Duodenal mucosa (tissue), 2 donors: ENCODE results near the gene TNFSF18.
"Not testable (repeated sequence)": the region's sequence is repeated elsewhere in the genome, so short reads cannot be mapped to it uniquely, and the experiment has no call there.

ENCODE experiments used
- H3K27ac ChIP-seq: one replicate; pipeline ENCODE4 v1.7.0; 2013; ENCODE audit warnings: low read depth, low read length
- H3K27me3 ChIP-seq, 2 donors: one replicate each; pipeline ENCODE4 v1.7.0; 2013; ENCODE audit warnings: low read length in 2 of 2, control low read depth in 1 of 2; ENCODE audit not compliant: insufficient read depth in 2 of 2, control insufficient read depth in 1 of 2
- H3K36me3 ChIP-seq, 2 donors: one replicate each; pipeline ENCODE4 v1.7.0; 2013; ENCODE audit warnings: low read length in 2 of 2, control low read depth in 1 of 2; ENCODE audit not compliant: insufficient read depth in 2 of 2, control insufficient read depth in 1 of 2
- H3K4me1 ChIP-seq, 2 donors: one replicate each; pipeline ENCODE4 v1.7.0; 2013; ENCODE audit warnings: low read length in 2 of 2, control low read depth in 1 of 2; ENCODE audit not compliant: insufficient read depth in 2 of 2, control insufficient read depth in 1 of 2
- H3K4me3 ChIP-seq, 2 donors: one replicate each; pipeline ENCODE4 v1.7.0; 2013; ENCODE audit warnings: low read length in 2 of 2, low read depth in 1 of 2
- H3K9ac ChIP-seq, 2 donors: one replicate each; pipeline ENCODE4 v1.7.0; 2013; ENCODE audit warnings: low read length in 2 of 2, low read depth in 1 of 2
- H3K9me3 ChIP-seq, 2 donors: one replicate each; pipeline ENCODE4 v1.7.0; 2013; ENCODE audit warnings: low read length in 2 of 2, control low read depth in 1 of 2; ENCODE audit not compliant: control insufficient read depth in 1 of 2

Gene TNFSF18

DNA sequence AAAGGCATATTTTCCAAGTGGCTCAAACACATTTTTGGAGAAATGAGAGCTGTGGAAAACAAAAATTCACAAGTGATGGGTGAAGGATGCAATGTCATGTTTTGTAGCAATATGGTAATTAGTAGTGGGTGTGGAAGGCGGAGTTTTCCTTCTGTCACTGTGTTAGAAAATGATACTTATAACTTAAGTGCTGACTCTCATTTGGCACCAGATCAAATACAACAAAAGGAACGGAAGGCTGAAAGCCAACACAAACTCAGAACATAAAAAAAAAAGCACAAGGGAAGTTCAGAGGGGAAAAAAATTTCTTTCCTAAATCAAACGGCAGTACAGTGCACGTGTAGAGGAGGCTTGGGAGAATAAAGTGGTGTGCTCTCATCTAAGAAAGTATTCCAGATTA lies at the start of gene TNFSF18:
Gene TNFSF18 (minus strand): TSS at position 77 of the 400 bp plus-strand sequence. CDS start 45 bp downstream, at position 32.
- Histone ChIP-seq H3K4me3 (no peak within 1 kb of the TSS), H3K9me3 (no peaks in the 10 kb centered on the region), H3K4me1 (no peaks in the 10 kb centered on the region), H3K27me3 (no peaks in the 10 kb centered on the region), H3K36me3 (no peaks in the 10 kb centered on the region), H3K27ac (no peak within 1 kb of the TSS), H3K9ac (no peak within 1 kb of the TSS)

DNA sequence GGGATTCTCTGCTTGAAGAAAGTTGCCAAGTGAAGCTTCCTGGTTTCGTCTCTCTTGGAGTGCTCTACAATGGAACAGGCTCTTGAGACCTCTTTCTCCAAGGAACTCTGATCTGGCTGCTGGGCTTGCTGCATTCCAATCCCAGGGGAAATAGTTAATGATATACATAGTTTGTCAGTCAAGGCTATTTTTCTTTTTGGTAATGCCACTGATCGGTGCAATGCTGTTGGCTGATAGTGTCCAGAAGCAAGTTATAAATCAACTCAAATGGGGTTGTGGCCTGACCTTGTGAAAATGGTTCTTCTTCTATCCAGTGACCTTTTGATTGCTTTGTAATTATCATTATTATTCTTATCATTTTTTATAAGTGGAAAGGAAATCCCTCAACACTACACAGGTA lies 48.4 kb upstream of the TNFSF18 start:
- H3K4me3 ChIP-seq: no peak overlapping the region
- H3K27ac ChIP-seq: no peak overlapping the region
- H3K9me3 ChIP-seq: peaks cover 12 to 14% of the 10 kb centered on the region in 2 donors
- no peaks in the 10 kb centered on the region for H3K4me1 ChIP-seq
- no peak overlapping the region for H3K9ac ChIP-seq
- no peaks in the 10 kb centered on the region for H3K27me3 ChIP-seq
- H3K36me3 ChIP-seq: no peaks in the 10 kb centered on the region

DNA sequence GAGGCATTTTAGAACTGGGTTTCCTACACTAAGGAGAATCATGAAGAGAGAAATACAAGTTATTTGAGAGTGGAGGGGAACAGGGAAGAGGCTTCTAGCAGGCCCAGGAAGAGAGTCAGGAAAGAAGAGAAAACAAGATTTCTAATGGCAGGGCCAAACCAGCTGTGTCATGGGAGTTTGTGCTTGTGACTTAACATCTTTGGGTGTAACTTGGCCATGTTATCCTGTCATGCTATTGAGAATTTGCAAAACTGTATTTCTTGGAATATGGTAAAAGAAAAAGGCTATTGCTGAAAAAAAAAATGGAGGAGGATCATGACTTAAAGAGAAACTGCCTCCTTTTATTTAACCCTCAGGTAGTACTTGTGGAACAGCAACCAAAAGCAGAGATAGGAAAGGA lies 47.4 kb upstream of the TNFSF18 start:
- no peaks in the 10 kb centered on the region for H3K36me3 ChIP-seq
- H3K4me3 ChIP-seq: no peak overlapping the region
- H3K4me1 ChIP-seq: no peaks in the 10 kb centered on the region
- peaks cover 5 to 6% of the 10 kb centered on the region in 2 donors for H3K9me3 ChIP-seq
- H3K27me3 ChIP-seq: no peaks in the 10 kb centered on the region
- no peak overlapping the region for H3K27ac ChIP-seq
- no peak overlapping the region for H3K9ac ChIP-seq

- Histone ChIP-seq H3K36me3 (no peaks in the 10 kb centered on the region), H3K4me1 (no peaks in the 10 kb centered on the region), H3K9ac (no peak overlapping the region), H3K9me3 (no peaks in the 10 kb centered on the region), H3K27me3 (no peaks in the 10 kb centered on the region), H3K27ac (no peak overlapping the region), H3K4me3 (no peak overlapping the region)
Observed at GRCh38 chr1:173097001-173097400, 46.3 kb upstream of the TNFSF18 start.

DNA sequence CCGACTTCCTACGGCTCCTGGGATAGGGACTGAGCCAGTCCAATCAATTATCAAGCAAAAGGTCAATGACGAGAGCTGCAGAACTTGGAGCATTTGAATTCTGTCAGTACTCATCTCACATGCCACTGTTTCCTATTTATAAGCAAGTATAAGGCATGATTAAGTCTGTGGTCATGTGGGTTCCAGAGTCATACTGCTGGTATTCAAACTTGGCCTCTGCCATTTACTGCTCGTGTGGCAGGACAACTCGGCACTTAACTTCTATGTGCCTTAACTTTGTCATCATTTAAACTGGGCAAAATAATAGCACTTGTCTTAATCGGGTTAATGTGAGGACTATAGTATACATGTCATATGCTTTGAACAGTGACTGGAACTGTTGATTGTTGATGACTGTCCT lies 44.9 kb upstream of the TNFSF18 start:
- H3K27ac ChIP-seq: no peak overlapping the region
- H3K9me3 ChIP-seq: no peaks in the 10 kb centered on the region
- no peaks in the 10 kb centered on the region for H3K4me1 ChIP-seq
- no peak overlapping the region for H3K9ac ChIP-seq
- no peak overlapping the region for H3K4me3 ChIP-seq
- no peaks in the 10 kb centered on the region for H3K27me3 ChIP-seq
- H3K36me3 ChIP-seq: no peaks in the 10 kb centered on the region

DNA sequence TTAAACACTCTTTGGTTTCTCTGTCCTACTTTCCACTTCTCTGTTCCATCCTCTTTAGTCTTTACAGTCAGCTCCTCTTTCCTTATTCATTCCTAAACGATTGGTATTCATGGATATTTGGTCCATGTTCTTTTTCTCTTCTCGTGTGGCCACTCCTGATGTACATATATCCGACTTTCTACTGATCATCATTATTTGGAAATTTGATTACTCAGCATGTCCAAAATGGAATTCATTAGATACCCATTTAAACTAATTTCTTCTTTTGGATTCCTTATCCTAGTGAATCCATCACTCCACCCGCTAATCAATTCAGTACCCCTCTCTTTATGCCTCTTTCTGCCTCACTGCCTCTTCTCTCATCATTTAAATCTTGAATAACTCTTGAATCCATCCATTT lies 43.8 kb upstream of the TNFSF18 start:
- no peaks in the 10 kb centered on the region for H3K9me3 ChIP-seq
- no peaks in the 10 kb centered on the region for H3K27me3 ChIP-seq
- no peak overlapping the region for H3K27ac ChIP-seq
- H3K36me3 ChIP-seq: no peaks in the 10 kb centered on the region
- H3K9ac ChIP-seq: no peak overlapping the region
- no peaks in the 10 kb centered on the region for H3K4me1 ChIP-seq
- no peak overlapping the region for H3K4me3 ChIP-seq

DNA sequence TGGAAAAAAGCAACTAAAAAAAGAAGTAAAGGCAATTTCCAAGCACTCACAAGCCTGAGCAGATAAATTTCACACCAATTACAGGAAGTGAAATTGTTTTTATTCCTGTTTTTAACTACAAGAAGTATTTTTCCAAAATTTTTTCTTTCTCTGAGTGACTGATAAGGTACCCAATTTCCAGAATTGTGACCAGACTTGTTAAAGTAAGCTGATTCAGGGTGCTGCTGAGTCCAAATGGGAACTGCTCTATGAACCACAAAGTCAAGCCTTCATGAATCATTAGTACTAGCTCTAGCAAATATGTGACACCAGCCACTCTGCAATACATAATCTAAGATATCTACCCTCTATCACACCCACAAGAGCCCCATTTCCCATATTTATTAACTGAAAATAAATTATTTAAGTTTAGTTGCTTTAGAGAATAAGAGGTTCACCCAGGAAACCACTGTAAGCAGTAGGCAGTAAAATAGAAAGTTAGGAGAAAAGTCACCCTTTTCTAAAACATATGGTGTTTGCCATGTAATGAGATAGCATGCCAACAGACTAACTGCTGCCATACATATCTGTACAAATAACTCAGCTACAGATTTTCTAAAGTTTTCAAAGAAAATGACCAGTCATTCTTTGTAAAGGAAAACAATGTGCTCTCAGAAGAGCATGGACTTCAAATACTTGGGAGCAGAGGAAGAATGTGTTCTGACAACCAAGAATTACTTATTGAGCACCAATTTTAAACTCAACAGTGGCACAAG lies 43.1 kb upstream of the TNFSF18 start:
- Histone ChIP-seq H3K4me3 (no peak overlapping the region), H3K27me3 (no peaks in the 10 kb centered on the region), H3K9ac (no peak overlapping the region), H3K9me3 (no peaks in the 10 kb centered on the region), H3K4me1 (no peaks in the 10 kb centered on the region), H3K36me3 (no peaks in the 10 kb centered on the region), H3K27ac (no peak overlapping the region)

DNA sequence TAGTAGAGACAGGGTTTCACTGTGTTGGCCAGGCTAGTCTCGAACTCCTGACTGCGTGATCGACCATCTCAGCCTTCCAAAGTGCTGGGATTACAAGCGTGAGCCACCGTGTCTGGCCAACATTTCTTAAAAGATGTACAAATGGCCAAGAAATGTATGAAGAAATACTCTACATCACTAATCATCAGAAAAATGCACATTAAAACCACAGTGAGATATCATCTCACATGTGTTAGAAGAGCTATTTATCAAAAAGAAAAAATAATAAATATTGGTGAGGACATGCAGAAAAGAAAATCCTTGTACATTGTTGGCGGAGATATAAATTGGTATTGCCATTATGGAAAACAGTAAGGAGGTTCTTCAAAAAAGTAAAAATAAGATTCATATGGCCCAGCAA lies 33.6 kb upstream of the TNFSF18 start:
- Histone ChIP-seq H3K9ac (no peak overlapping the region), H3K4me1 (no peaks in the 10 kb centered on the region), H3K27me3 (no peaks in the 10 kb centered on the region), H3K9me3 (no peaks in the 10 kb centered on the region), H3K27ac (no peak overlapping the region), H3K4me3 (no peak overlapping the region), H3K36me3 (no peaks in the 10 kb centered on the region)

DNA sequence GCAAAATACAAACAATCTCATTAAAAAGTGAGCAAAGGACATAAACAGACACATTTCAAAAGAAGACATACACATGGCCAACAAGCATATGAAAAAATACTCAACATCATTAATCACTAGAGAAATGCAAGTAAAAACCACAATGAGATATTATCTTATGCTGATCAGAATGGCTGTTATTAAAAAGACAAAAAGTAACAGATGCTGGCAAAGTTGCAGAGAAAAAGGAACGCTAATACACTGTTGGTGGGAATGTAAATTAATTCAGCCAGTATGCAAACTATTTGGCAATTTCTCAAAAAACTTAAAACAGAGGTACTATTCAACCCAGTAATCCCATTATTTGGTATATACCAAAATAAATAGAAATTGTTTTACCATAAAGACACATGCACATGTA lies 32.2 kb upstream of the TNFSF18 start:
- Histone ChIP-seq H3K36me3 (no peaks in the 10 kb centered on the region), H3K9me3 (no peaks in the 10 kb centered on the region), H3K4me3 (no peak overlapping the region), H3K9ac (no peak overlapping the region), H3K27ac (no peak overlapping the region), H3K4me1 (no peaks in the 10 kb centered on the region), H3K27me3 (no peaks in the 10 kb centered on the region)

- not testable (repeated sequence) for H3K36me3 ChIP-seq, H3K9me3 ChIP-seq, H3K27ac ChIP-seq, H3K27me3 ChIP-seq, H3K9ac ChIP-seq, H3K4me3 ChIP-seq, H3K4me1 ChIP-seq
Observed at GRCh38 chr1:173074217-173074616, 23.5 kb upstream of the TNFSF18 start.
